ENCODE measurements around the gene CDC42SE1. TPM values are rescaled to one million over a fixed set of nuclear protein-coding genes. Genes with fewer than 3 reads are reported as not detected.

CDC42SE1 gene
- total and polyA plus RNA-seq, 9 of the 15 experiments (the other 6 are each of a cell fraction or from before 2014, with no cell fraction given) = 78.1 to 189 (median 114) TPM

DNA sequence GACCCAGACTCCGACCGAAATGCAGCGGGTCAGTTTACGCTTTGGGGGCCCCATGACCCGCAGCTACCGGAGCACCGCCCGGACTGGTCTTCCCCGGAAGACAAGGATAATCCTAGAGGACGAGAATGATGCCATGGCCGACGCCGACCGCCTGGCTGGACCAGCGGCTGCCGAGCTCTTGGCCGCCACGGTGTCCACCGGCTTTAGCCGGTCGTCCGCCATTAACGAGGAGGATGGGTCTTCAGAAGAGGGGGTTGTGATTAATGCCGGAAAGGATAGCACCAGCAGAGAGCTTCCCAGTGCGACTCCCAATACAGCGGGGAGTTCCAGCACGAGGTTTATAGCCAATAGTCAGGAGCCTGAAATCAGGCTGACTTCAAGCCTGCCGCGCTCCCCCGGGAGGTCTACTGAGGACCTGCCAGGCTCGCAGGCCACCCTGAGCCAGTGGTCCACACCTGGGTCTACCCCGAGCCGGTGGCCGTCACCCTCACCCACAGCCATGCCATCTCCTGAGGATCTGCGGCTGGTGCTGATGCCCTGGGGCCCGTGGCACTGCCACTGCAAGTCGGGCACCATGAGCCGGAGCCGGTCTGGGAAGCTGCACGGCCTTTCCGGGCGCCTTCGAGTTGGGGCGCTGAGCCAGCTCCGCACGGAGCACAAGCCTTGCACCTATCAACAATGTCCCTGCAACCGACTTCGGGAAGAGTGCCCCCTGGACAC is 11.3 kb downstream of the CDC42SE1 start (continued):
- TF ChIP-seq, protein P1, sequence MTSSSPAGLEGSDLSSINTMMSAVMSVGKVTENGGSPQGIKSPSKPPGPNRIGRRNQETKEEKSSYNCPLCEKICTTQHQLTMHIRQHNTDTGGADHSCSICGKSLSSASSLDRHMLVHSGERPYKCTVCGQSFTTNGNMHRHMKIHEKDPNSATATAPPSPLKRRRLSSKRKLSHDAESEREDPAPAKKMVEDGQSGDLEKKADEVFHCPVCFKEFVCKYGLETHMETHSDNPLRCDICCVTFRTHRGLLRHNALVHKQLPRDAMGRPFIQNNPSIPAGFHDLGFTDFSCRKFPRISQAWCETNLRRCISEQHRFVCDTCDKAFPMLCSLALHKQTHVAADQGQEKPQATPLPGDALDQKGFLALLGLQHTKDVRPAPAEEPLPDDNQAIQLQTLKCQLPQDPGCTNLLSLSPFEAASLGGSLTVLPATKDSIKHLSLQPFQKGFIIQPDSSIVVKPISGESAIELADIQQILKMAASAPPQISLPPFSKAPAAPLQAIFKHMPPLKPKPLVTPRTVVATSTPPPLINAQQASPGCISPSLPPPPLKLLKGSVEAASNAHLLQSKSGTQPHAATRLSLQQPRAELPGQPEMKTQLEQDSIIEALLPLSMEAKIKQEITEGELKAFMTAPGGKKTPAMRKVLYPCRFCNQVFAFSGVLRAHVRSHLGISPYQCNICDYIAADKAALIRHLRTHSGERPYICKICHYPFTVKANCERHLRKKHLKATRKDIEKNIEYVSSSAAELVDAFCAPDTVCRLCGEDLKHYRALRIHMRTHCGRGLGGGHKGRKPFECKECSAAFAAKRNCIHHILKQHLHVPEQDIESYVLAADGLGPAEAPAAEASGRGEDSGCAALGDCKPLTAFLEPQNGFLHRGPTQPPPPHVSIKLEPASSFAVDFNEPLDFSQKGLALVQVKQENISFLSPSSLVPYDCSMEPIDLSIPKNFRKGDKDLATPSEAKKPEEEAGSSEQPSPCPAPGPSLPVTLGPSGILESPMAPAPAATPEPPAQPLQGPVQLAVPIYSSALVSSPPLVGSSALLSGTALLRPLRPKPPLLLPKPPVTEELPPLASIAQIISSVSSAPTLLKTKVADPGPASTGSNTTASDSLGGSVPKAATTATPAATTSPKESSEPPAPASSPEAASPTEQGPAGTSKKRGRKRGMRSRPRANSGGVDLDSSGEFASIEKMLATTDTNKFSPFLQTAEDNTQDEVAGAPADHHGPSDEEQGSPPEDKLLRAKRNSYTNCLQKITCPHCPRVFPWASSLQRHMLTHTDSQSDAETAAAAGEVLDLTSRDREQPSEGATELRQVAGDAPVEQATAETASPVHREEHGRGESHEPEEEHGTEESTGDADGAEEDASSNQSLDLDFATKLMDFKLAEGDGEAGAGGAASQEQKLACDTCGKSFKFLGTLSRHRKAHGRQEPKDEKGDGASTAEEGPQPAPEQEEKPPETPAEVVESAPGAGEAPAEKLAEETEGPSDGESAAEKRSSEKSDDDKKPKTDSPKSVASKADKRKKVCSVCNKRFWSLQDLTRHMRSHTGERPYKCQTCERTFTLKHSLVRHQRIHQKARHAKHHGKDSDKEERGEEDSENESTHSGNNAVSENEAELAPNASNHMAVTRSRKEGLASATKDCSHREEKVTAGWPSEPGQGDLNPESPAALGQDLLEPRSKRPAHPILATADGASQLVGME (CRISPR knock-in tag; IDR thresholded peaks at IDR 0.05) = no peak
- TF ChIP-seq SREBF2 (CRISPR knock-in tag; IDR thresholded peaks at IDR 0.05) = no peak
- no peak for TF ChIP-seq ETS2 (tag; IDR thresholded peaks at IDR 0.05; ENCODE audit: borderline replicate concordance, poor library complexity, severe bottlenecking)
- no peak for TF ChIP-seq SRSF1 (IDR thresholded peaks at IDR 0.05; ENCODE audit: low read depth, low read length)
- no peak for TF ChIP-seq CBX1 (IDR thresholded peaks at IDR 0.05; ENCODE audit: low read depth)
- TF ChIP-seq ZNF592 (IDR thresholded peaks at IDR 0.05) = peak; percentile 37; the same call in 1 of the 2 replicates
- no peak for TF ChIP-seq ILK (tag; IDR thresholded peaks at IDR 0.05; ENCODE audit: borderline replicate concordance, low read depth)
- TF ChIP-seq CUX1 (CRISPR knock-in tag; IDR thresholded peaks at IDR 0.05) = no peak
- no peak for TF ChIP-seq NFIX (CRISPR knock-in tag; IDR thresholded peaks at IDR 0.05; ENCODE audit: low read depth)

Data from K562 (cell line).